Measurements from ENCODE around the gene ERBB4. TPM values are rescaled to one million over a fixed set of nuclear protein-coding genes. Genes with fewer than 3 reads are reported as not detected.

The ERBB4 gene
- total and polyA plus RNA-seq, 7 donors = under 0.01 to 0.33 (median 0.08) TPM; not detected in 1

DNA sequence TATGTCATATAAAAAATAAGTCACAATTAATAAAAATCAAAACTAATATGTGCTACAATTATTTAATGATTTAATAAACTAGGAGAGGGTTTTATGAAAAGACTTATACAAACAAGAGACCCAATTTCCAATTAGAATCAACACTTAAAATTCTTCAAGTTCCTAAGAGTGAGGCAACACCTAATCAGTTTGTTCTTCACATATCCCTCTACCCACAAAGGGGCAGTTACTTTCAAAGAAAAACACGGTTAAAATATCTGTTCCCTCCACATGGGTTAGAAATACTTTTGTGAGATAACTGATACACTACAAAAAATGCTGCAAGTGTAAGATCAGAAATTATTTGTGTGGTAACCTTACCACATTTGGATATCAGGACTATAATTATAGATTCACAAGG, 357.0 kb downstream of the ERBB4 start:
- no peaks in the 10 kb centered on the region for H3K27me3 ChIP-seq
- no peak for TF ChIP-seq POLR2AphosphoS5 (IDR thresholded peaks at IDR 0.05)
- intact Hi-C loops (cut with DNase I) = no loop called here
- no peak overlapping the region for H3K4me3 ChIP-seq
- no peaks in the 10 kb centered on the region for H3K36me3 ChIP-seq
- no peaks in the 10 kb centered on the region for H3K9me3 ChIP-seq
- 0 to 31% methylated on average over 1 of the region's 1 CpG for WGBS, 2 donors
- no peak for DNase-seq
- H3K27ac ChIP-seq = no peak overlapping the region
- no peaks in the 10 kb centered on the region for H3K4me1 ChIP-seq

DNA sequence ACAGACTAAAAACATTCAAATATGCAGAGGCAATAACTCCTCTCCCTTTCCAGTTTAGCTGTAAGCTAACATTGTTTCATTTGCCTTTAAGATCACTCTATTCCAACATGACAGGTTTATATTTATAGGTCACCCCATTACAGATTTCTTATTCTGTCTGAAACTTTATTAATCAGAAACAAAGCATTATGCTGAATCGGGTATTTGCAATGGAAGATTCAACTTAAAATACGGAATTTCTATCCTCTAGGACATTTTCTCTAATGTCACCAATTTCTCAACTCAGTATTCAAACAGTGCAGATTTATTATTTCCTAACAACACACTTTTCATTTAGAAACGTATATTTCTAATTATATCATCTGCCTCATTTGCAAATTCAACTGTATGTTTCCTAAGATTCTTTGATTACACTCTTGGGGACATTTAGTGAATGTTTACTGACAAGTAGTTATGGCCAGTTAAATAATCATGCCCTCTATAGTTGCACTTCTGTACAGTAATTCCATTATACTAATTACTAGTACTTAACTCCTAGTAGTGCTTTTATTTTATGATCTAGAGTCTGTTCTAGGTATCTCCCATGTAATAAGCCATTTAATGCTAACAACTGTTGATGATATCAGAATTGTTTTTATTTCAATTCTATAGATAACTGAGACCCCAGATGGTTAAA, 358.1 kb downstream of the ERBB4 start:
- Histone ChIP-seq H3K27ac (no peak overlapping the region), H3K9me3 (no peaks in the 10 kb centered on the region), H3K27me3 (no peaks in the 10 kb centered on the region), H3K4me1 (no peaks in the 10 kb centered on the region), H3K4me3 (no peak overlapping the region), H3K36me3 (no peaks in the 10 kb centered on the region)
- TF ChIP-seq POLR2AphosphoS5 (IDR thresholded peaks at IDR 0.05) (no peak), POLR2A (IDR thresholded peaks at IDR 0.05) (no peak), EP300 (IDR thresholded peaks at IDR 0.05) (no peak)
- TF ChIP-seq, protein P1, sequence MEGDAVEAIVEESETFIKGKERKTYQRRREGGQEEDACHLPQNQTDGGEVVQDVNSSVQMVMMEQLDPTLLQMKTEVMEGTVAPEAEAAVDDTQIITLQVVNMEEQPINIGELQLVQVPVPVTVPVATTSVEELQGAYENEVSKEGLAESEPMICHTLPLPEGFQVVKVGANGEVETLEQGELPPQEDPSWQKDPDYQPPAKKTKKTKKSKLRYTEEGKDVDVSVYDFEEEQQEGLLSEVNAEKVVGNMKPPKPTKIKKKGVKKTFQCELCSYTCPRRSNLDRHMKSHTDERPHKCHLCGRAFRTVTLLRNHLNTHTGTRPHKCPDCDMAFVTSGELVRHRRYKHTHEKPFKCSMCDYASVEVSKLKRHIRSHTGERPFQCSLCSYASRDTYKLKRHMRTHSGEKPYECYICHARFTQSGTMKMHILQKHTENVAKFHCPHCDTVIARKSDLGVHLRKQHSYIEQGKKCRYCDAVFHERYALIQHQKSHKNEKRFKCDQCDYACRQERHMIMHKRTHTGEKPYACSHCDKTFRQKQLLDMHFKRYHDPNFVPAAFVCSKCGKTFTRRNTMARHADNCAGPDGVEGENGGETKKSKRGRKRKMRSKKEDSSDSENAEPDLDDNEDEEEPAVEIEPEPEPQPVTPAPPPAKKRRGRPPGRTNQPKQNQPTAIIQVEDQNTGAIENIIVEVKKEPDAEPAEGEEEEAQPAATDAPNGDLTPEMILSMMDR (IDR thresholded peaks at IDR 0.05) = no peak
- no peak for DNase-seq
- WGBS, 2 donors = 62 to 74% methylated on average over 3 of the region's 3 CpGs
- intact Hi-C loops (cut with DNase I) = no loop called here

DNA sequence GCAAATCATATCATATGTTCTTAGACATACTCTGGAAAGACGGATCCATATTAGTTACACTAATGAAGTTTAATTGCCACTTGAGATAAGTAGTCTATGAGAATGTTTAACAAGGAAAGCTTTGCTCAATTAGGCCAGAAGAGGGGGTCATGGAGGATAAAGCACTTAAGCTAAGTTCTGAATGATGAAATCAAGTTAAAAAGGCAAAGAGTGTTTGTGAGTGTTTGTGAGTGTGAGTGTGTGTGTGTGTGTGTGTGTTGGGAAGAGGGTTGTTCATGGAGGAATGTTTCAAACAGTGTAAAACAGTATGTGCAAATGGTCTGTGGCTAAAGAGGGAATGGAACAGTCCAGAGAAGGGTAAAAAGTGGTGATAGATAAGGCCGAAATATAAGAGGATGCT, 360.9 kb downstream of the ERBB4 start:
- TF ChIP-seq POLR2AphosphoS5 (IDR thresholded peaks at IDR 0.05) (no peak), POLR2A (IDR thresholded peaks at IDR 0.05) (no peak), EP300 (IDR thresholded peaks at IDR 0.05) (no peak)
- TF ChIP-seq, protein P1 (IDR thresholded peaks at IDR 0.05) = no peak
- Histone ChIP-seq H3K4me3 (no peak overlapping the region), H3K36me3 (no peaks in the 10 kb centered on the region), H3K27me3 (no peaks in the 10 kb centered on the region), H3K9me3 (no peaks in the 10 kb centered on the region), H3K27ac (no peak overlapping the region), H3K4me1 (no peaks in the 10 kb centered on the region)
- DNase-seq = no peak
- WGBS, 2 donors = 44 to 47% methylated on average over 2 of the region's 2 CpGs
- intact Hi-C loops (cut with DNase I) = no loop called here

DNA sequence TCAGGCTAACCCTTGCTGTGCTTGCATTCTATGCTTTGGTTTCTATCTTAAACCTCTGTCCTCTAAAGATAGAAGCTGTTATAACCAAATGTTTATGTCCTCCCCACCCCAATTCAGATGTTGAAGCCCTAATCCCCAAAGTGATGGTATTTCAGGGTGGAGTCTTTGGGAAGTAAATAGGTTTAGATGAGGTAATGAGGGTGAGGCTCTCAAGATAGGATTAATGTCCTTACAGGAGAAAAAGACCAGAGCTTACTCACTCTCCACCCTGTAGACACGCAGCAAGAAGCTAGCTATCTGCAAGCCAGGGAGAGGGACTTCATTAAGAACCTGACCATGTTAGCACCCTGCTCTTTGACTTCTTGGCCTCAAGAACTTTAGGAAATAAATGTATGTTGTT, 362.5 kb downstream of the ERBB4 start:
- intact Hi-C loops (cut with DNase I) = no loop called here
- Histone ChIP-seq H3K9me3 (no peaks in the 10 kb centered on the region), H3K4me3 (no peak overlapping the region), H3K4me1 (no peaks in the 10 kb centered on the region), H3K36me3 (no peaks in the 10 kb centered on the region), H3K27me3 (no peaks in the 10 kb centered on the region), H3K27ac (no peak overlapping the region)
- no peak for TF ChIP-seq POLR2AphosphoS5 (IDR thresholded peaks at IDR 0.05)
- TF ChIP-seq, protein P1 (IDR thresholded peaks at IDR 0.05) = no peak
- TF ChIP-seq POLR2A (IDR thresholded peaks at IDR 0.05) = no peak
- TF ChIP-seq EP300 (IDR thresholded peaks at IDR 0.05) = no peak
- no peak for DNase-seq
- WGBS, 2 donors = 49 to 76% methylated on average over 1 of the region's 1 CpG

GRCh38 chr2:212173756-212174510, 364.7 kb downstream of the ERBB4 start:
- WGBS, 2 donors = 24 to 27% methylated on average over 3 of the region's 3 CpGs
- Histone ChIP-seq H3K9me3 (no peaks in the 10 kb centered on the region), H3K27ac (no peak overlapping the region), H3K4me3 (no peak overlapping the region), H3K4me1 (no peaks in the 10 kb centered on the region), H3K36me3 (no peaks in the 10 kb centered on the region), H3K27me3 (no peaks in the 10 kb centered on the region)
- intact Hi-C loops (cut with DNase I) = no loop called here
- TF ChIP-seq, protein P1 (IDR thresholded peaks at IDR 0.05) = no peak
- TF ChIP-seq EP300 (IDR thresholded peaks at IDR 0.05) = no peak
- no peak for TF ChIP-seq POLR2A (IDR thresholded peaks at IDR 0.05)
- TF ChIP-seq POLR2AphosphoS5 (IDR thresholded peaks at IDR 0.05) = no peak
- DNase-seq = no peak
